Peyer's patch (tissue), 4 donors: Measurements from ENCODE around the gene SLC39A9.

Source experiments
- CTCF ChIP-seq, 6 experiments: fragments of 450-650 bp in 4 of 6; fragments of 200-600 bp in 2 of 6; sonication (generic) in 1 of 6; IDR thresholded peaks; one replicate each; pipeline ENCODE4 v1.5.1; 2017 to 2019; ENCODE audit warnings: antibody characterized with exemption in 6 of 6, mild to moderate bottlenecking in 3 of 6, moderate library complexity in 1 of 6
- POLR2A ChIP-seq, 2 donors: fragments of 450-650 bp; IDR thresholded peaks; one replicate each; pipeline ENCODE4 v1.5.1; 2017; ENCODE audit warnings: antibody characterized with exemption in 2 of 2, mild to moderate bottlenecking in 2 of 2, moderate library complexity in 2 of 2

- TF ChIP-seq CTCF (IDR thresholded peaks at IDR 0.05) (no peak), POLR2A (IDR thresholded peaks at IDR 0.05) (no peak)
Measured at GRCh38 chr14:69473260-69473659, 74.8 kb downstream of the SLC39A9 start.
